GM12878 (cell line): ENCODE data around the gene SRRD.

Experiments
- CEBPB ChIP-seq, 2 experiments: fragments of 150-350 bp in 1 of 2; IDR thresholded peaks; 2 replicates each; pipeline ENCODE4 v1.6.1; 2012 to 2014; ENCODE audit warnings: low read depth in 2 of 2, low read length in 2 of 2, borderline replicate concordance in 1 of 2, inconsistent platforms in 1 of 2
- CTCF ChIP-seq, 3 experiments: IDR thresholded peaks in 2 of 3; conservative IDR thresholded peaks in 1 of 3; 2 replicates each; pipeline ENCODE4 v1.5.1; 2011; ENCODE audit warnings: low read depth in 3 of 3, low read length in 3 of 3, mild to moderate bottlenecking in 3 of 3, control low read depth in 2 of 3, moderate library complexity in 2 of 3, inconsistent platforms in 1 of 3, mixed read lengths in 1 of 3; ENCODE audit not compliant: control insufficient read depth in 2 of 3, insufficient read depth in 1 of 3; ENCODE audit errors: extremely low read depth in 1 of 3
- EED ChIP-seq: sonication (generic); IDR thresholded peaks from 2 replicates; pipeline ENCODE4 v1.6.1; 2016; ENCODE audit warnings: antibody characterized with exemption, low read depth
- EZH2 ChIP-seq: IDR thresholded peaks from 2 replicates; pipeline ENCODE4 v1.6.1; 2012; ENCODE audit warnings: low read depth, mild to moderate bottlenecking, control low read depth, inconsistent platforms, low read length, borderline replicate concordance; ENCODE audit not compliant: control insufficient read depth
- HCFC1 ChIP-seq: fragments of 150-350 bp; IDR thresholded peaks from 2 replicates; pipeline ENCODE4 v1.6.1; 2014; ENCODE audit warnings: low read length
- HDAC6 ChIP-seq: fragments of 200-600 bp; sonication (generic); IDR thresholded peaks from one replicate; pipeline ENCODE4 v1.8.0; 2017; ENCODE audit warnings: antibody characterized with exemption; ENCODE audit not compliant: unreplicated experiment
- MTA3 ChIP-seq: IDR thresholded peaks from 2 replicates; pipeline ENCODE4 v1.6.1; 2012; ENCODE audit warnings: low read length, inconsistent platforms, borderline replicate concordance
- POLR2A ChIP-seq: IDR thresholded peaks from 2 replicates; pipeline ENCODE4 v1.6.1; 2011; ENCODE audit warnings: low read depth, mild to moderate bottlenecking, low read length
- PRDM15 ChIP-seq: fragments of 450-650 bp; formaldehyde crosslinking; IDR thresholded peaks from 2 replicates; pipeline ENCODE4 v1.4.0; 2020; ENCODE audit warnings: mild to moderate bottlenecking, moderate library complexity
- REST ChIP-seq: IDR thresholded peaks from 2 replicates; pipeline ENCODE4 v1.6.1; 2012; ENCODE audit warnings: mild to moderate bottlenecking, low read depth, low read length
- SMC3 ChIP-seq: IDR thresholded peaks from 2 replicates; pipeline ENCODE4 v1.6.1; 2011; ENCODE audit warnings: low read length, improper control_type of control experiment, borderline replicate concordance
- ZNF217 ChIP-seq: fragments of 450-650 bp; IDR thresholded peaks from 2 replicates; pipeline ENCODE4 v1.6.1; 2017; ENCODE audit warnings: antibody characterized with exemption, mild to moderate bottlenecking
- ZNF384 ChIP-seq: IDR thresholded peaks from 2 replicates; pipeline ENCODE4 v1.6.1; 2012; ENCODE audit warnings: low read depth, mild to moderate bottlenecking, low read length, improper control_type of control experiment, borderline replicate concordance

- TF ChIP-seq EZH2 (no peak), CTCF (IDR thresholded peaks at IDR 0.05 in 2 of 3, conservative IDR thresholded peaks at IDR 0.05 in 1 of 3; ENCODE audit: control insufficient read depth in 2 of 3, extremely low read depth in 1 of 3, insufficient read depth in 1 of 3, low read depth in 3 of 3, low read length in 3 of 3) (no peak), POLR2A (no peak), EED (no peak), HDAC6 (no peak), HCFC1 (no peak), REST (no peak), CEBPB (IDR thresholded peaks at IDR 0.05; ENCODE audit: borderline replicate concordance in 1 of 2, low read depth in 2 of 2, low read length in 2 of 2) (no peak), PRDM15 (CRISPR knock-in tag) (no peak), SMC3 (no peak), MTA3 (no peak), ZNF217 (no peak), ZNF384 (no peak)
Measured at GRCh38 chr22:26508148-26508547, 24.5 kb downstream of the SRRD start.
